Measurements from ENCODE around the gene CAPN5.
"Not testable (repeated sequence)": the region's sequence is repeated elsewhere in the genome, so short reads cannot be mapped to it uniquely, and the experiment has no call there.

CAPN5 gene

DNA sequence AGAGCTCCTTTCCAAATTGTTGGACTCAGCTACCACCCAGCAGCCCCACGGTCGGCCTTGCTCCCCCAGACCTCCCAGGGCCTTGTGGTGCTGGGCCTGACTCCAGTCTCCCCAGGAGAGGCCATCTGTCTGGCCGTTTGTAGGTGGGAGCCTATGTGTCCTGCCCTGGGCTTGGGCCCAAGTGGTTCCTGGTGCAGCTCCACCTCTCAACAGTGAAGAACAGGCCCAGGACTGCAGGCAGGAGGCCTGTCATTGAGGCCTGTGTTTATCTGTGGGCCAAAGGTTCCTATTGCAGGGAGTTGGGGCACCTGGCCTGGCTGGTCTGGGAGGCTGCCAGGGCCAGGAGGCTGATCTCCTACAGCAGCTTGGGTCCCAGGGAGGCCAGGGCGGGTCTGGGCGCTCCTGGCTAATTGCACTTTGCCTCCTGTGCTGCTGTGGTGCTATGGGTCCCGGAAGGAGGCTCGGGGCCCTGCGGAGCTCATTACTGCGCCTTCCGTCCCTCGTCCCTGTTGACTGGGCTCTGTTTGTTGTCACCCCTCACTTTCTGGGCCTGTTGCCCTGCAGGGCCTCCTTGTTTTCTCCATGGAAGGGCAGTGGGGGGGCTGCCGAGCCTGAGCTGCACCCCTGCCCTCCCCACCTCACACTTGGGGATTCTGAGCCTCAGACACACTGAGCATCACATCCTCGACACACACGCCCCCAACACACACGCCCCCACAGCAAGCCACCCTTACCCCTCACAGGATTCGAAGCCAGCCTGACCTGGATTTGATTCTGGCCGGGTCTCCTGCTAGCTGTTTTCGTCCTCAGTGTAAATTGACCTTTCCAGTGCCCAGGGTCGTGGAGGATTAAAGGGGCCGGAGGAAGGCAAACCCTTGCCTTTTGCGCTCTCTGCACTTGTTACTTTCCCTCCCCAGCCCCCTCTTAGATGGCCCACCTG is 29.1 kb downstream of the CAPN5 start:
- no peak for DNase-seq (ENCODE audit: low spot score)
- in situ Hi-C loops (cut with MboI; ENCODE audit: low pct_unique_long_range_greater_than_20kb, low sequenced_read_pairs, unreplicated experiment), result no loop called here
- TF ChIP-seq, protein P1, sequence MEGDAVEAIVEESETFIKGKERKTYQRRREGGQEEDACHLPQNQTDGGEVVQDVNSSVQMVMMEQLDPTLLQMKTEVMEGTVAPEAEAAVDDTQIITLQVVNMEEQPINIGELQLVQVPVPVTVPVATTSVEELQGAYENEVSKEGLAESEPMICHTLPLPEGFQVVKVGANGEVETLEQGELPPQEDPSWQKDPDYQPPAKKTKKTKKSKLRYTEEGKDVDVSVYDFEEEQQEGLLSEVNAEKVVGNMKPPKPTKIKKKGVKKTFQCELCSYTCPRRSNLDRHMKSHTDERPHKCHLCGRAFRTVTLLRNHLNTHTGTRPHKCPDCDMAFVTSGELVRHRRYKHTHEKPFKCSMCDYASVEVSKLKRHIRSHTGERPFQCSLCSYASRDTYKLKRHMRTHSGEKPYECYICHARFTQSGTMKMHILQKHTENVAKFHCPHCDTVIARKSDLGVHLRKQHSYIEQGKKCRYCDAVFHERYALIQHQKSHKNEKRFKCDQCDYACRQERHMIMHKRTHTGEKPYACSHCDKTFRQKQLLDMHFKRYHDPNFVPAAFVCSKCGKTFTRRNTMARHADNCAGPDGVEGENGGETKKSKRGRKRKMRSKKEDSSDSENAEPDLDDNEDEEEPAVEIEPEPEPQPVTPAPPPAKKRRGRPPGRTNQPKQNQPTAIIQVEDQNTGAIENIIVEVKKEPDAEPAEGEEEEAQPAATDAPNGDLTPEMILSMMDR (IDR thresholded peaks at IDR 0.05; ENCODE audit: extremely low read depth, insufficient read depth, missing control alignments), result no peak

DNA sequence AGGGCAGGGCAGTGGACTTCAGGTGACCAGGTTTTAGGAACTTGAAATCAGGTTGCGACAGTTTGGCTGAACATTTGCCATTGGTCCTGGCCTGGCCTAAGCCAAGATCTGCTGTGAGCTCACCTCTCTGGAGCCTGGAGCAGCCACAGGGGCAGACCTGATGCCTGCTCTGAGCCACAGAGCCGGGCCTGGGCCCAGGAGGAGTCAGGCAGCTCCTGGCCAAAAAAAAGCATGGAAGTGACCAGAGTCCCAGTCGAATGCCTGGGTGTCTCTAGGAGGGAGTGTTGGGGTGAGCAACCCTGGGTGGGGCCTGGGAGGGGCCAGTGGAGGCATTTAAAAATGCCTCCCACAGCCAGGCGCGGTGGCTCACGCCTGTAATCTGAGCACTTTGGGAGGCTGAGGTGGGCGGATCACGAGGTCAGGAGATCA is 29.8 kb downstream of the CAPN5 start:
- TF ChIP-seq, protein P1 (IDR thresholded peaks at IDR 0.05; ENCODE audit: extremely low read depth, insufficient read depth, missing control alignments), result no peak
- in situ Hi-C loops (cut with MboI; ENCODE audit: low pct_unique_long_range_greater_than_20kb, low sequenced_read_pairs, unreplicated experiment), result no loop called here
- DNase-seq (ENCODE audit: low spot score), result no peak

DNA sequence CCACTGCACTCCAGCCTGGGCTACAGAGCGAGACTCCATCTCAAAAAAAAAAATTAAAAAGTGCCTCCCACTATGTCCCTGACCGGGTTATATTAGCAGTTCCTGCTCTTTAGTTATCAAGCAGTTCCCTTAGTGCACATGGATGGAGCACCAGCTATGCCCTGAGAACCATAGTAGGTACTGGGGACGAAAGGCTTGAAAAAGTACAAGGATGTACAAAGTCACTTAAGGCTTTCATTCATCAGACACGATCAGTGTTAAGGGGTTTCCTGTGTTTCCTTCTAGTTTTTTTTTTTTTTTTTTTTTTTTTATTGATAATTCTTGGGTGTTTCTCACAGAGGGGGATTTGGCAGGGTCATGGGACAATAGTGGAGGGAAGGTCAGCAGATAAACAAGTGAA is 30.4 kb downstream of the CAPN5 start:
- in situ Hi-C loops (cut with MboI; ENCODE audit: low pct_unique_long_range_greater_than_20kb, low sequenced_read_pairs, unreplicated experiment); DNase-seq (ENCODE audit: low spot score): not testable (repeated sequence)

DNA sequence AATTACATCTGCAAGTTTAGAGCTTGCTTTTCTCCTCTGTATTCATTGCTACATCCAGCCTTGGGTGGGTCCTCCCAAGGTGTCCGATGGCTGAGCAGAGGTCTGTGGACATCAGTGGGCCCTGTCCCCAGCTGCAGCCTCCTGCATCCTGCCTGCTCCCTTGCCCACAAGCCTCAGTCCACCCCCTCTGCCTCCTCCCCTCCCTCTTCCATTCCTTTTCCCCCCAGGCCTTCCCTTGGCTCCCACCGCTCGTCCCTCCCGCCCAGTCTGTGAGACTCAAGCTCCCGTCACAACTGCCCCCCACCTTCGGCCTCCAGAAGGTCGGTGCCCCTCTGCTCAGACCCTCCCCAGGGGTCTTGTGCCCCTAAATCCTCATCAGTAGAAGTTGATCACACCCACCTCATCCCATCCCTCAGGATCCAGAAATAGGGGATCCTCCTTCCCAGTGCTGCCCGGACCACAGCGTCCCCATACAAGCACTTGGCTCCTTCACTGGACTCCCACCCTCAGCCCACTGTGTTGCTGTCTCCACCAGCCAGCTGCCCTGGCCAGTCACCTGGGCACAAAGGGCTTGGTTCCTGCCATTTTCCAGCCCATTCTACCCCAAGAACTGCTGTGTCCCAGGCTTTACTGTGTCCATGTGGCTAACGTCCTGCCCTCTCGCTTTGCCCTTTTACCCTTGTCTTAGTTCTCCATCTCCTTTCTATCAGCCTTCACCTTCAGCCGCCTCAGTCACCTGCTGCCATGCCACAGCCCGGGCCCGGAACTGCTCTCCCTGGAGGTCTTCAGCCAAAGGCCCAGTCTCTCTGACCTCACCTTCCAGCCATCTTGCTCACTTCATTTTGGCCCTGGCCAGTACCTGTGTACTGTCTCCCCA is 33.6 kb downstream of the CAPN5 start:
- in situ Hi-C loops (cut with MboI; ENCODE audit: low pct_unique_long_range_greater_than_20kb, low sequenced_read_pairs, unreplicated experiment), result no loop called here
- DNase-seq (ENCODE audit: low spot score), result no peak
- TF ChIP-seq, protein P1 (IDR thresholded peaks at IDR 0.05; ENCODE audit: extremely low read depth, insufficient read depth, missing control alignments), result no peak

DNA sequence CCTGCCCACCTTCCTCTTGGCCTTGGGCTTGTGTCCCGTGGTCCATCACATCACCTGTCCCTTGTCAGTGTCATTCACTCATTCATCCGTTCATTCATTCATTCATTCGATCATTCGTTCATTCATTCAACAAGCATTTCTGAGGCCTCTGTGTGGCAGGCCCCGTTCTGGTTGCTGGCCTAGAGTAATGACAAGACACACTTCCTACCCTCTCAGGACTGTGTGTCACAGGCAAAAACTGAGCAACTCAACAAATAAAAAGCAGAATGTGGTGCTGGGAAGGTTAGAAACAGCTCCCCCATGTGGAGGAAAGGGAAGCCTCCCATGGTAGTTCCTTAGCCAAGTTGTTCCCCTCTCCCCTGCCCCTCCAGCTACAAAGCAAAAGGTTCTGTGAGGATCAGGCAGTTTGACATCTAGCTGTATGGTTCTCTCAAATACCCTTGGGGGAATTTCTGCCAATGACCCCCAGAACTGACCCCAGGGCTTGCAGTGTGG is 34.3 kb downstream of the CAPN5 start:
- DNase-seq (ENCODE audit: low spot score), result peak; percentile 72
- TF ChIP-seq, protein P1 (IDR thresholded peaks at IDR 0.05; ENCODE audit: extremely low read depth, insufficient read depth, missing control alignments), result peak; percentile 43
- in situ Hi-C loops (cut with MboI; ENCODE audit: low pct_unique_long_range_greater_than_20kb, low sequenced_read_pairs, unreplicated experiment), result no loop called here

- TF ChIP-seq, protein P1 (IDR thresholded peaks at IDR 0.05; ENCODE audit: extremely low read depth, insufficient read depth, missing control alignments), result no peak
- no peak for DNase-seq (ENCODE audit: low spot score)
- in situ Hi-C loops (cut with MboI; ENCODE audit: low pct_unique_long_range_greater_than_20kb, low sequenced_read_pairs, unreplicated experiment), result no loop called here
These were observed 35.8 kb downstream of the CAPN5 start, which contains the start of gene OMP for GRCh38 chr11:77102246-77103210. Gene OMP, plus strand, starts transcription at chr11:77102840. Its CDS starts 0 bp downstream, at chr11:77102840.
